Neural crest cell (in vitro differentiated cells): ENCODE data around the gene DACH1. TPM values are rescaled to one million over a fixed set of nuclear protein-coding genes. Genes with fewer than 3 reads are reported as not detected.
A peak's percentile ranks its signal among the peaks of the same experiment; 100 is the strongest.

Source experiments
- DNase-seq: peaks from one replicate; pipeline ENCODE4 v3.0.0; 2021; ENCODE audit warnings: low read depth, mixed read lengths, low spot score
- H3K27ac Mint-ChIP-seq: one replicate; pipeline ENCODE4 v1.8.0; 2021; ENCODE audit warnings: mild to moderate bottlenecking, mixed read lengths; ENCODE audit not compliant: unreplicated experiment
- H3K27me3 Mint-ChIP-seq: 2 replicates; pipeline ENCODE4 v1.8.0; 2021; ENCODE audit warnings: low read depth, mild to moderate bottlenecking, mixed read lengths
- H3K36me3 Mint-ChIP-seq: 2 replicates; pipeline ENCODE4 v1.8.0; 2021; ENCODE audit warnings: low read depth, mild to moderate bottlenecking, mixed read lengths
- H3K4me1 Mint-ChIP-seq: 2 replicates; pipeline ENCODE4 v1.8.0; 2021; ENCODE audit warnings: mixed read lengths
- H3K4me3 Mint-ChIP-seq: one replicate; pipeline ENCODE4 v1.8.0; 2021; ENCODE audit warnings: mild to moderate bottlenecking, mixed read lengths
- H3K9me3 Mint-ChIP-seq: 2 replicates; pipeline ENCODE4 v1.8.0; 2021; ENCODE audit warnings: mixed read lengths
- total RNA-seq: library from RNA; stranded (reverse); gene quantifications from 2 replicates; pipeline ENCODE4 v1.2.1, GENCODE V29; 2021
- TF ChIP-seq, protein P1 (sequence below): fragments of 200-600 bp; sonication (generic); conservative IDR thresholded peaks from 2 replicates; pipeline ENCODE4 v1.5.0; 2021; ENCODE audit warnings: antibody characterized with exemption, mild to moderate bottlenecking

DACH1 gene
- total RNA-seq, 1 donor from 2014 or later = 23.7 TPM

DNA sequence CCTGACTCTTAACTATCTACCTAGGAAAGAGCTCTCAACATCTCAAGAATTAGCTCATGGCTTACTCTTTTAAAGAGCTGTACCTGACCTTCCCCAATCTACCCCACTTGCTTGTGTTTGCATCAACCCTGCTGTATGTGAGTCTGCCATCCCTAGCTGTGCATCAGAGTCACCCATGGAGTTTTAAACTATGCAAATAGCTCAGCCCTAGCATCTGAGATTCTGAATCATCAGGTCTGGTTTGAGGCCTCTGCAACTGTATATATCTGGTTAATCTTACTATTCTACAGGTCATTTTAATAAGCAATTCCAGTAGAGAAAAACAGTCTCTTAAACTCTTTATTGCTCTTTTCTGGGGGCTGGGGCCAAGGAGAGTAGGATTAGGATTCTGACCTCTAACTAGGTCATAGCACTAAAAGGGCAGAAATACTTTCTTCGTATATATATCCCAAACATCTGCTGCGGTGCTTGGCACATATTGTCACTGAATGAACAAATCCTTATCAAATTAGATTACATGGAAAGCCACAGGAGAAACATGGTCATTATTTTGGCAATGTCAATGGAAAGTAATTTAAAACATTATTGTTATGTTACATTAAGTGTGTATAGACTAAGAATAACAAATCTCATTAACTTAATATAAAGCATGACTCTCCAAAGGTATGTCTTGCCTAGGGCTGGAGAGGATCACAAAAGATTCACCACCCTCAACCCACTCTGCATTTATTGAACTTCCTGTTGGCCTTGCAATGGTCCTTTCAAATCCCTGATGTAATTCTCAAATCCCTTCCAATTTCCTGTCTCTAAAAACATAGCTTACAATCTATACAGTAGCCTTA is 232.2 kb downstream of the DACH1 start:
- DNase-seq = no peak
- Mint-ChIP-seq H3K4me1 (peaks cover 36% of the 10 kb centered on the region), H3K27ac (peak overlapping the region; percentile 69), H3K36me3 (no peaks in the 10 kb centered on the region), H3K9me3 (no peaks in the 10 kb centered on the region), H3K4me3 (no peak overlapping the region), H3K27me3 (no peaks in the 10 kb centered on the region)
- TF ChIP-seq, protein P1, sequence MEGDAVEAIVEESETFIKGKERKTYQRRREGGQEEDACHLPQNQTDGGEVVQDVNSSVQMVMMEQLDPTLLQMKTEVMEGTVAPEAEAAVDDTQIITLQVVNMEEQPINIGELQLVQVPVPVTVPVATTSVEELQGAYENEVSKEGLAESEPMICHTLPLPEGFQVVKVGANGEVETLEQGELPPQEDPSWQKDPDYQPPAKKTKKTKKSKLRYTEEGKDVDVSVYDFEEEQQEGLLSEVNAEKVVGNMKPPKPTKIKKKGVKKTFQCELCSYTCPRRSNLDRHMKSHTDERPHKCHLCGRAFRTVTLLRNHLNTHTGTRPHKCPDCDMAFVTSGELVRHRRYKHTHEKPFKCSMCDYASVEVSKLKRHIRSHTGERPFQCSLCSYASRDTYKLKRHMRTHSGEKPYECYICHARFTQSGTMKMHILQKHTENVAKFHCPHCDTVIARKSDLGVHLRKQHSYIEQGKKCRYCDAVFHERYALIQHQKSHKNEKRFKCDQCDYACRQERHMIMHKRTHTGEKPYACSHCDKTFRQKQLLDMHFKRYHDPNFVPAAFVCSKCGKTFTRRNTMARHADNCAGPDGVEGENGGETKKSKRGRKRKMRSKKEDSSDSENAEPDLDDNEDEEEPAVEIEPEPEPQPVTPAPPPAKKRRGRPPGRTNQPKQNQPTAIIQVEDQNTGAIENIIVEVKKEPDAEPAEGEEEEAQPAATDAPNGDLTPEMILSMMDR = no peak

DNA sequence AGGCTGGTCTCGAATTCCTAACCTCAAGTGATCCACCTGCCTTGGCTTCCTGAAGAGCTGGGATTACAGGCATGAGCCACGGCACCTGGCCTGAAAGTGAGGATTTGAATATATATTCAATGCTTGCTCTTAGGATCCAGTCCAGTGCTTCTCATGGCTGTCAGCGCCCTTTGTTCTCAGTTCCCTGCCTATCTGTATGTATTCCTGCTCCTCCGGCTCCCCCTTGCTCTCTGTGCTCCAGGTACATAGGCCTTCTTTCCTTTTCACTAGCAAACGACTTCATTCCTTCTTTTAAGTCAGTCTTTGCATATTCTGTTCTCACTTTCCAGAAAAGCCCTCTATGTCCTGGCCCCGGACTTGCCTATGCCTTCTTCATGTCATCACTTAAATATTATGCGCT is 232.8 kb downstream of the DACH1 start:
- peaks cover 34% of the 10 kb centered on the region for H3K4me1 Mint-ChIP-seq
- H3K27ac Mint-ChIP-seq = no peak overlapping the region
- H3K9me3 Mint-ChIP-seq = no peaks in the 10 kb centered on the region
- no peak overlapping the region for H3K4me3 Mint-ChIP-seq
- no peaks in the 10 kb centered on the region for H3K36me3 Mint-ChIP-seq
- TF ChIP-seq, protein P1 = no peak
- no peaks in the 10 kb centered on the region for H3K27me3 Mint-ChIP-seq
- no peak for DNase-seq

GRCh38 chr13:71632721-71633120 is 234.3 kb downstream of the DACH1 start:
- Mint-ChIP-seq H3K9me3 (no peaks in the 10 kb centered on the region), H3K36me3 (no peaks in the 10 kb centered on the region), H3K27ac (no peak overlapping the region), H3K27me3 (no peaks in the 10 kb centered on the region), H3K4me3 (no peak overlapping the region), H3K4me1 (peaks cover 22% of the 10 kb centered on the region)
- DNase-seq = no peak
- TF ChIP-seq, protein P1 = no peak

- no peaks in the 10 kb centered on the region for H3K27me3 Mint-ChIP-seq
- peaks cover 24% of the 10 kb centered on the region for H3K4me1 Mint-ChIP-seq
- no peak for DNase-seq
- H3K9me3 Mint-ChIP-seq = no peaks in the 10 kb centered on the region
- no peaks in the 10 kb centered on the region for H3K36me3 Mint-ChIP-seq
- TF ChIP-seq, protein P1 = no peak
- no peak overlapping the region for H3K4me3 Mint-ChIP-seq
- H3K27ac Mint-ChIP-seq = no peak overlapping the region
Measured at GRCh38 chr13:71632206-71632605, 234.8 kb downstream of the DACH1 start.

- Mint-ChIP-seq H3K4me1 (peaks cover 10% of the 10 kb centered on the region), H3K9me3 (no peaks in the 10 kb centered on the region), H3K27ac (no peak overlapping the region), H3K36me3 (no peaks in the 10 kb centered on the region), H3K27me3 (no peaks in the 10 kb centered on the region), H3K4me3 (no peak overlapping the region)
- TF ChIP-seq, protein P1 = no peak
- no peak for DNase-seq
Measured at GRCh38 chr13:71629167-71629566, 237.8 kb downstream of the DACH1 start.
